Activated CD4-positive, alpha-beta T cell treated with anti-CD3 and anti-CD28 coated beads, Interleukin-2, amount 50 U/mL, for 24 hours (primary cell): ENCODE results near the gene KY.

Source experiments
- DNase-seq, 2 donors: peaks; one replicate each; pipeline ENCODE4 v3.0.0-alpha.2; 2020; ENCODE audit warnings: low read depth in 1 of 2, low spot score in 1 of 2

The KY gene

DNA sequence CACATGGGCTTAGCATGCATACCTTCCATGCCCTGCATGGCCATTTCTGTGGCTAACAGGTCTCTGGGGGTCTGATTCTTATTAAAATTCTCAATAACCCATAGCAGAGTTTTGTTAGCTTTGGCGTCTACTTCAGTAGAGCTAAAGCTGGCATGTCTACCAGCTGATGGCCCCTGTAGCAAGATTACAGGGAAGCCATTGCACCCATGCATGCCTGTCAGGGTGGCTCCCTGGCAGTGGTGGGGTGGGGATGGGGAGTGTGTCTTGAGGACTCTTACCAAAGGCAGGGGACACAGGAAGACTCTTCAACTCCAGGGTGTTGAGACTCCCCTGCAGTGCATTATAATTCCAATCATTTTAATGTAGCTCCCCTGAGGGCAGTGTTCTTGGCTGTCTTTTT, 4.7 kb downstream of the KY start:
- no peak for DNase-seq

DNA sequence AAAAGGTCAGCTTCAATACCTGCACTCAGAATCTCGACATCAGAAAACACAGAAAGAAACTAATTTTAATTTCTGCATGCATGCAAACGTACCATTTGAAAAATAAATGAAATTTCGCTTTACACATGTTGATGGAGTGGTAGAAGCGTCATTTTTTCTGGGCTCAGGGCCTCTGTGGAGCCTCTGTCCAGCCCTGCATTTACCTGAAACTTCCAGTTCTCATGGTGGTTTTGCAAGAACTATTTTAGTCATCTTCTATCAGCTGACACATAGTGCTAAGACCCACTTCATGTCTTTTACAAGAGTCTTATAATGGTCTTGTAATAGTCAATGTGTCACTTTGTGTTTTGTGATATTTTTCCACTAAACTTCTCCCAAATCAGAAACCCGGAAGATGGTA, 5.3 kb downstream of the KY start:
- DNase-seq: no peak

DNA sequence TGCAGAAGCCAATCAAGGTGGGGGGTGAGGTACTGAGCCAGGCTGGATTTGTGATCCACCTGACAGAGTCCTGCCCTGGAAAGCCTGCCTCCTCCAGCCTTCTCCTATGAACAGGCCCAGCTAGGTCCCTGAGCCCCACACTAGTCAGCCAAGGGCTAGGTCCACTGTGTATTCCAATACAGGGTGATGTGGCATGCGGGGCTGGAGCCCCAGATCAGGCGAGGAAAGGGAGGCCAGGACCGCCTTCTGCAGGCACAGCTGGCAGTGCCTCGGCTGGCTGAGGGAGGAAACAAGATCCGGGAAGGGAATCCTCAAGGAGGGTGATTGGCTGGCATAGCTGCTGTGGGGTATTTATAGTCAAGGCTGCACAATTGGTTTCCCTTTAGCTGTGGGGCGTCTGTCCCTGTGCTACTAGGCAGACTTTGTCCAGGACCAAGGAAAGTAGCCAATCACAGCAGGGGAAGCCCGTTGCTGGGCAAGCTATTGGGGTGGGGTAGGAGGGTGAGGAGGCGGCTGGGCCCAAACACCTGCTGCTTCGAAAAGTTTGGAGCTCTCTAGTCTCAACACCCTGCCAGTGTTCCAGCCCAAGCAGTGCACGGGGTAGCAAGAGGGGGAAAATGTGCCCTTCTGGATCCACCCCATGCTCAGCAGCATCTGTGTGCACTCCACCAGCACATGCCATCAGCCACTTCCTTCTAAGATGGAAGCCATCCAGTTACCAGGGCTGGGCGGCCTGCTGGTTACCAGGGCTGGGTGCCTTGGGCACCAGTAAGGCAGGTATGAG, 5.9 kb downstream of the KY start:
- DNase-seq: no peak

DNA sequence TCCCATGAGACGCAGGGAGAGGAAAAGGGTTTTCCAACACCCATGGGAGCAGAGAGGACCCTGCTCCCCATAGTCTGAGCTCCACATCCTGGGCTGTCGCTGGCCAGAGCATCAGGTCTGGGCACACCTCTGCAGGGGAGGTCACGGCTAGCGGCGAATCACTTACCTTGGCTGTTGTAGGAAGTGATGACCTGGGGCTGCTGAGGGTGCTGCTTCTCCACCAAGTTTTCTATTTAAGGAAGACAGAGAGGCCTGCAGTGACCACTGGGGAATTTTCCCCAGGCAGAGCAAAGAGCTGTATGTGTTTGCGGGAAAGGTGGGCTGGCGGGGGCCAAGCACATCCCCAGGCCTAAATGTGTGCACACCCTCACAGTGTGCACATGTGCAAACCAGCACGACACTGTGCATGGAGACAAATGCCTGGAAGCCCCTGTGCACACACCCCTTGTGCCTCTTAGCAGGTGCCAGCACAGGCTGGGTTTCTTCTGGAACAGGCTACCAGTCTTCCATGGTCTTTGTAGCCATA, 7.6 kb downstream of the KY start:
- no peak for DNase-seq

DNA sequence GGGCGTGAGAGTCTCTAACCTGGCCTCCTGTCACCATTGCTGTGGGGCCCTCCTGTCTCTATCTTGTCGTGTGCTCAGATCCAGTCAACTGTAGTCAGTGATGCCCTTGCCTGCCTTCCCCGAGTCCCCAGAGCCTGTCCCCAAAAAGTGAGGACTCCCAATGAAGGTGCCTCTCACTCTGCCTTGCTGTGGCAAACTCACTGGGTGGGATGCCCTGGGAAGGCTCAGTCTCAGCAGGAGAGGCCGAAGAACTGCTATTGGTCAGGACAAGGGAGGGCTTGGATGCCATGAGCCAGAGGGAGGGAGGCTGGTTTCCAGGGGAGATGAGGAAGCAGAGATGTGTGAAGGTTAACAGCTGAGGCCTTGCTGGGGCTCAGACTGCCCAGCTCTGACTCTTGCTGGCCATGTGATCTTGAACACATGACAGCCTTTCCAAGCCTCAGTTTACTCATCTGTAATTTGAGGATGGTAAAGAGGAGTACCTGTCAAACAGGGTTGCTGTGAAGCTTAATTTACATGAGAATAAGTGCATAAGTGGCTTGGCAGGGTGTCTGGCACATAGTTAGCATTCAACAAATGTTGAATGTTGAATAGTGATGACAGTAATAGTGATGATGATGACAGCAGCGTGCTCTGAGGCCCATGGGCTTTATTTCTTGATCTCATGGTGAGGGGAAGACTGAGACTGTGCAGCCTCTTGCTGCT, 8.2 kb downstream of the KY start:
- no peak for DNase-seq

DNA sequence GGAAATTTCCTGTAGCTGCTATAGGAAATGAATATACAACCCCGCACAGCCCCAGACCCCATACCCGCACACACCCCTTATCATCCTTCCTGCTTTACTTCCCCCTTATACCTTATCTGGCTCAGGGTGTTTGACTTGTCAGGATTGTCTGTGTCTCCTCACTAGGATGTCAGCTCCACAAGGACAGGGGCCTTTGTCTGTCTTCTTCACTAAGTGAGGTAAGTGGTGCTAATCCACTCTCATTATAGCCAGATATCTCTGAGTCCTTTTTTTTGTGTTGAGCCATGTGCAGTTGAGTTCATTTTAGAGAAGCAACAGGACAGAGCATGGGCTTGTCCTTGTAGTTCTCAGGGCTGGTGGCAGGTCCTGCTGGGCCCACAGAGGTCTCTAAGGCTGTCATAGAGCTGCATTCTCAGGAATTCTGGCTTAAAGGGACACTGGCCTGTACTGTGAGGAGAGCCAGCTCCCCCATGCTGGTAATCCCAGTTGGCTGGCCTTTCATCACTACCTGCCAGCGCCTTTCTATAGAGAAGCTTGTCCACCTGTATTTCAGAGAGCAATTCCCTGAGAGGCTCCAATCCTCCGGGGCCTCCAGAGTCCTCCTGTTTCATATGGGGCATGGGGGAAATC, 9.0 kb downstream of the KY start:
- DNase-seq: no peak

DNA sequence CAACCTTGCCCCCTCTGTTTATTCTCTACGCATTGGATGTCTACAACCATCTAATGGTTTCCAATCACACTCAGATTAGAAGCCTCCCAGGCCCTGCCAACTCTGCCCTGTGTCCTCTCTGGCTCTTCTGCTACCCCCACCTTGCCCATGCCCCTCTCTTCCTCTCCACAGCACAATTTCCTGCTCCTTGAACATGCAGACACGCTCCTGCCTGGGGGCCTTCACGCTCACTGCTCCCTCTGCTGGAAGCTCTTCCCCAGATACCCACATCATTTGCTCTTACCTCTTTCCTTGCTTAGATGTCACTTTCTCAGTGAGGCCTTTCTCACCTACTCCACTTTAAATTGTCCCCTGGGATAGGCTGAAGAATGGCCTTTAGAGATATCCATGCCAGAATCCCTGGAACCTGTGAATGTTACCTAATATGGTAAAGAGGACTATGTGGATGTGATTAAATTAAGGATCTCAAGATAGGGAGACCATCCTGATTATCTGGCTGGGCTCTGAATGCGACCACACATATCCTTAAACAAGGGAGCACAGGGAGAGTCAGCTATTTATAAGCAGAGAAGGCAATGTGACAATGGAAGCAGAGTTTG, 9.9 kb downstream of the KY start:
- DNase-seq: no peak

DNA sequence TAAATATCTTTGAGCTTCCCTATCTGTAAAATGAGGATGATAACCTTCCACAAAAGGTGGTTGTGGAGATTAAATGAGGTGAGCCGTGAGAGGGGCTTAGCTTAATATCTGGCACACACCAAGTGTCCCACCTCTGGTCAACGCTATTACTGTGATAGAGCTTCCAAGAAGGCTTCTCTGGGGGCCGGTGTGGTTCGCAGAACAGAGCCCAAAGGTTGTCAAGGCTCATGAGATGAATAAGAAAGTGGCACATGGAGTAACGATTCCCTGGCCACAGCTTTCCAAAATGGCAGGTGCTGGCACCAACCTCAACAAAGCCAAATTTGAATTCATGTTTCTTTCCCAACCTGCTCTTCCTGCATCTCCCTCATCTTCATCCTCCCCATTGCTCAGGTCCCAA, 10.4 kb downstream of the KY start:
- no peak for DNase-seq

DNA sequence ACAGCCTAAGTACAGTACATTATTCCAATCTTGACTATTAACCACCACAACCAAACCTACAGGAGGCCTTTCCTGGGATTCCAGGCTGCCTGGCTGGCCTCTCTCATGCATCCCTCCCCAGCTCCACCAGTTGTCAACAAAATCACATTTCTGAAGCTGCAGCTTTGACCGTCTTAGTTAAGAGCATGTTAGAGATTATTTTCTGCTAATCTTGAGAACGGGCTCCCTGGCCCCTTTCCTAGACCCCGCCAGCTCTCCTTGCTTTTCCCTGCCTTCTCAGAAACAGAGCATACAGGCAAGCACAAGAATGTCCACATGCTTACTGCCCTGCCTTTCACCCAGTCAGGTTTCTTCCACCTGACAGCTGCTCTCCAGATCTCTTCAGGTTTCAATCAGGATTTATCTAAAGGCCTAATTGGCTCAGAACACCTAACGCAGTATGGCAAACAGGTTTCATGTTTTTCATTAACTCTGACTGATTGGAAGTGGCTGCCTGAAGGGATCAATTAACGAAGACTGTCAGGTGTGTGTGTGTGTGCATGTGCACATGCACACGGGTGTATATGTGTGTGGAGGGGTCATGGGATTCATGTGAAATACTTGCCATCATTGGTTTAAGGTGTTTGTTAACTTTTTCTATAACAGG, 12.3 kb downstream of the KY start:
- DNase-seq: no peak

DNA sequence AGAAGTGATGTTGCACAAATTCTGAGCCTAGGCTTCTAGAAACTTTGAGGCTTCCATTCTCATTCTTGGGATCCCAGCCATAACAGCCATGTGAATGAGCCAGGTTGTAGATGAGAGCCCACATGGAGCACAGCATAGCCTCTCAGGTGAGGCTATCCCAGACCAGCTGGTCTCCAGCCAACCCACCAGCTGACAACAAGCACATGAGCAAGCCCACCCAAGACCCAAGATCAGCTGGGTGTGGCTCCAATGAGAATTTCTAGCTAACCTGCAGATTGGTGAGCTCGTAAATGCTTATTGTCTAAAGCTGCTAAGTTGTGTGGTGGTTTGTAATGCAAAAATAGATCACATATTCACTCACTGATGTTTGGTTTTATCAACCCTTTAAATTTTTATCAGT, 14.4 kb downstream of the KY start:
- DNase-seq: no peak

DNA sequence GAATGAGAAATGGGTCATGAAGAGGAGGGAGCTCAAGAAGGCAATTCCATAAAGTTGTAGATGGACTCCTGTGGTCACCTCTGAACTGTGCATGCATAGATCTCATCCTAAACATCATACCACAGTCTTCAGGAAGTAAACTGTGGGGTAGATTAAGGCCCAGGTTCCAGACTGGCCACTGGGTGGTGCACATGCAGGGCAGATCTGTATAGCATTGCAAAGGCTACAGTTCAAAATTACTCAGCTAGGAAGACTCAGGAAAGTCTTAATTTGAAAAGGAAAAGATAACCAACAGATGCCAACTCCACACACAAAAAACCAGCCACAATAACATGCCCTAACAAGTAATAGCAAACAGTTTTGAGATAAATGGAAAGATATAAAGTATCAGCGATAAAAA, 20.3 kb downstream of the KY start:
- DNase-seq: no peak

DNA sequence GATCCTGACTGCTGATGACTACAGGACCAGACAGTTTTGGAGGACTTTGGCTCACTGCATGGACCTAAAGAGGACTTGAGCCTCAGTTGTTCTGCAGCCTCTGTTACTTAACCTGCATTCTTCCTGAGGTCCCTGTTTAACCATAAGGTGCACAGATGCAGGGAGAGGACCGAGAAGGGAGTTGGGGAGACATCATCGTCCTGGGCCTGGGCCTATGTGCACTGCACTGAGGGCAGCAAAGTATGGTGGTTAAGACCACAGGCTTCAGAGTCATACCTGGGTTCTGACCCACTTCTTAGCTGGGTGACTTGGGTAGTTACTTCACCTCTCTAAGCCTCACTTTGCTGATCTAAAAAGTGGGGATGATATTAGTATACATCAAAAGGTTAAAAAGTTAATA, 21.9 kb downstream of the KY start:
- DNase-seq: no peak

DNA sequence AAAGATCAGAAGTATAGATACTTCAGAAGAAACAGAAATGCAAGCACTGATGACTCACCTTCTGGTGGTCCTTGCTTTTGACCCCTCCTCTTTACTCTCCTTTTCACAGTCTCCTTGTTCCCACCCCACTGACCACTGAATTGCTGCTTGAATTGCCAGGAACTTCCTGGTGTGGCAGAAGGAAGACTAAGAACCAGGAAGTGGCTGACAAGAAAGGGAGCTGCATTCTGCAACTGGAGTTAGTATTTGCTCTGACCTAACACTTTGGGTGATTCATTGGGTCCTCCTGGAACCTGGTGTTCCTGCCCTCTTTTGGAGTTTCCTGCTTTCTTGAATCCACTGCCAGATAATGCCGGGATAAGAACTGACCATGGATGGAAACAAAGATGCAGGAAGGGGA, 23.0 kb downstream of the KY start:
- DNase-seq: no peak

DNA sequence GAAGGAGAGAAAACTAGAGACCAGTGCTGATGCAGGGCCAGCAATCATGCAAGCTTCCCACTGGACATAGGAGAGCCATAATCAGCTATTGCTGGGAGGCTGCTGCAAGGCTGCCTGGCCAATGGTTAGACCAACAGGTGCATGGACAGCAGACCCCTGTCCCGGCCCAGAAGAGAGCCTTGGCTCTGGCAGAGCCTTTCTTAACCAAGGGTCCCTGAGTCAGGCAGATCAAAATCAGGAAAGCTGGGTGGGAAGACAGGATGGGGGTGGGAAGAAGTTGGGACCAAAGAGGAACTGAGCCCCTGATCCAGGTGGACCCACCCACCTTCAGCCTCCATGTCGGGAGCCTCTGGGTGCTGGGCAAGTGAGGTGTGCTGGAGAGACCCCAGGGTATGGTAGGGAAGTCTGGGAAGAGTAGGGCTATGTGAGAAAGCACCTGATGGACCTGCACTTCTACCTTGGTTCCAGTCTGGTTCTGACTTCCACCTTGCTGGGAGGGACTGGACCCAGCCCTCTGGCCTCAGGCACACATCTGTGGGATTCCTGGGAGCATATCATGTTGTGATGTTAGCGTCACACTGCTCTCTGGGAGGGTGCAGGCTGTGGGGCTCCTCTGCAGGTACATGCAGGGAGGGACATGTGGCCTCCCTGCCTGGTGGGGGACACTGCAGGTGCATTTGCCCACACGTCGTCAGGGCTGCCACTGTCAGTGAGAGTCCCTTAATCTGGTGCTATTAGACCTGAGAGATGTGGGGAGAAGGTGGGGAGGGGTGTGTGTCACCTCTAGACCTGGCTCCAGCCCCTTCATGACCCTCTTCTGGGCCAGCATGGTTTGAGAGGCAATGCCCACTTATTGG, 24.7 kb downstream of the KY start:
- no peak for DNase-seq

DNA sequence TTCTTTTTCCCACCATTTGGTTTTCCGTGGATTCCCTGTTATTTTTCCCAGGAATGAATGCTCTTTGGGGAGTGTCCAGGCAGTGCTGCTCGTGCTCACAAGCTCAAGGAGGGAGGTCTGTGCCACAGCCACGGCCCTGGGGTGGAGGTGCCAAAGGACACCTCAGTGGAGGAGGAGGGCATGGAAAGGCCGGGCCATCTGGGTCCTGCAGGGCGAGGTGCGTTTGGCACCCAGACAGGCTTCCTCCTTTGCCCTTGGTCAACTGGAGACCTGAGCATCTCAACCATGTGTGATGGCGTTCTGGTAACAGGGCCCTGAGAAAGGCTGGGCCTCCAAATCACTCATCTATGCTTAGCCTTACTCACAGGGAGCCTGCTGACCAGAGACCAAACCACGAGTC, 25.4 kb downstream of the KY start:
- DNase-seq: no peak

DNA sequence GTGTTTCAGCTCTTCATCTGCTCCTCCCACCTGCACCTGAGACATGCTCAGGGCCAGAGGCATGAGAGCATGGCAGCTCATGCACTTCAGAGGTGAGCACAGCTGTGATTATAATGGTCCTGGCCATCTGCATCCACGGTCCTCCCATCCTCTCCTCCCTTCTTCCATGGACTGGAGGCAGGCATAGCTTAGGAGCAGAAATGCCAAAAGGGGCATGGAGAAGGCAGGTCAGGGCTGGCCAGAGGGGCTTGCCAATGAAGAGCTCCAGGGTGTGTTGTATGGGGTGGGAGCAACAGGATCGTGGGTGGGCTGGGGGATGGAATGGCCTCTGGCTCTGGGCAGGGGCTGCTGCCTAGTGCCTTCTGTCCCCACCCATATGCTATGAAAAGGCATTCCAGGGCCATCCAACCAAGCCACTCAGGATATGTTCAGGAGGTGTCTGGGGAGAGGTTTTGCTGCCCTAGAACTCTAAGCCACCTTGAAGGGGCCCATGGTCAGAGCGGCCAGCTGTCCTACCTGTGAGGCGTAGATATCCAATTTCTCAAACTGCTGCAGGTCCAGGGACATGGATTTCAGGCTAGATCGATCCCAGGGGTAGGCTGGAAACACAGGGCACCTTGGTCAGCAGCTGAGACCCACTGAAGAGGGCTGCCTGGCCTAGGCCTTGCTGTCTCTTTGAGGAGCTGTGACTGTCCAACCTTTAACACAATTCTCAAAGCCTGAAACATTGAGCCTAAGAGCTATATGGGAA, 26.1 kb downstream of the KY start:
- DNase-seq: no peak

DNA sequence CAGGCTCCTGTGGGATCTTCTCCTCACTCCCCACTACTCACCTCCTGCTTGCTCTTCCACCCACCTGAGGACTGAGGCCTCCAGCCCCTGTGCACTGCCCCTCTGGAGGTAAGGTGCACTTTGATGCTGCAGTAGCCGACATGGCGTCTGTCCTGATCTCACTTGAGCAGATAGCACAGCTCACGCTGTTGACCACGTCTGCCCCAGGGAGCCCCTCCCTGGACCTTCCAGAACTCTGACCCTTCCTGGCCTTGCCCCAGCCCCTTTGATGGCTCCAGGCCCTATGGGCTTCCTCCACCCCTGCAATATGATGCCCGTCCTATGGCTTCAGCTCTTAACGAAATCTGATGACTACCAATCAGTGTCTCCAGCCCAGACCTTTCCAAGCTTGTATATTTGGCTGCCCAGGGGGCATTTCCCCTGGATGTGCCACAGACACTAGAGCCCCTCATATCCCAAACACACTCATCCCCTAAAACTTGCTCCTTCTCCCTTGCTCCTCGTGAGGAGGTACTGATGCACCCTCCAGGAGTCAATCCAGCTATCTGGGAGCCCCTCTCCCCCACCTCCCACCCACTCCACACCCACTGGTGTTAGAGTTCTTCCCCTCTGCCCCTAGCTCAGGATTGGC, 27.1 kb downstream of the KY start:
- no peak for DNase-seq

DNA sequence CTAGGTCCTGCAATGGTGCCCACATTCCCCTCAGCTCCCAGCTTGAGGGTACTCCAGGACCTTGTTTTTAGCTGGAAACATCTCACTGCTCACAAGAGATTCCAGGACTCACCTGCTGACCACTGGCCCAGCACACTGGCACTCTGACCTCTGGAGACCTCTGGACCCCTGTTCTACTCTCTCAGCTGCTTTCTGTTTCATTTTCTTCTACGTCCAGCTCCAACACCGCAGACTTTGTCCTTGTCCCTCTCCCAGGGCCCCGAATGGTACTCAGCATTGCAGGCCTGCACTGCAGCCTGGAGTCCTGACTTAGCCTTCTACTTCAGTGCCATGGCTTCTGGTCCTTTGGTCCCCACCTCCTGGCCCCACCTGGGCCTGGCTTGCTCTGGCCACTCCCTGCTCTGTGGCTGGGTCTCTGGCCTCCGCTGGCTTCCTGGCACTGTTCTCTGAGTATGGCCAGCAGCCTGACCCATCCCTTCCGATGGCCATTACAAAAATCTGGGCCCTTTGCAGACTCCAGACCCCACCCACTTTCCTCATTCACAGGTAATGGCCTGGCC, 27.9 kb downstream of the KY start:
- DNase-seq: no peak

DNA sequence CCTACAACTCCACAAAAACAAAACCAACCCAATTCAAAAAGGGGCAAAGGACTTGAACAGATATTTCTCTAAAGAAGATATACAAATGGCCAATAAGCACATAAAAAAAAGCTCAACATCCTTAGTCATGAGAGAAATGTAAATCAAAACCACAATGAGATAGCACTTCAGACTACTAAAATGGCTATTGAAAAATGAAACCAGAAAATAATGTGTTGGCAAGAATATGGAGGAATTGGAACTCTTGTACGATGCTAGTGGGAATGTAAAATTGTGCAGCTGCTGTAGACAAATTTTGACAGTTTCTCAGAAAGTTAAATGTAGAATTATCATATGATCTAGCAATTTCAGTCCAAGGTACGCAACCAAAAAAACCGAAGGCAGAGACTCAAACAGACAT, 29.0 kb downstream of the KY start:
- no peak for DNase-seq
